BLaER1 treated with 17β-estradiol and CSF1 and Interleukin-3, amounts not matched to agents 10 nM and 100 nM (cell line): Measurements from ENCODE around the gene LRRC27.

Experiments used
- H3K27ac ChIP-seq, 11 experiments: shearing (Covaris generic); formaldehyde crosslinking; 2 replicates each; pipeline ENCODE4 v1.8.1; 2022
- H3K27me3 ChIP-seq, 11 experiments: shearing (Covaris generic); formaldehyde crosslinking; 2 replicates each; pipeline ENCODE4 v1.8.1; 2022
- H3K36me3 ChIP-seq, 11 experiments: shearing (Covaris generic); formaldehyde crosslinking; 2 replicates each; pipeline ENCODE4 v1.8.1; 2022
- H3K4me1 ChIP-seq, 10 experiments: shearing (Covaris generic); formaldehyde crosslinking; 2 replicates each; pipeline ENCODE4 v1.8.1; 2022
- H3K4me2 ChIP-seq, 11 experiments: shearing (Covaris generic); formaldehyde crosslinking; 2 replicates each; pipeline ENCODE4 v1.8.1; 2022
- H3K4me3 ChIP-seq, 10 experiments: shearing (Covaris generic); formaldehyde crosslinking; 2 replicates each; pipeline ENCODE4 v1.8.1; 2022
- H3K9ac ChIP-seq, 11 experiments: shearing (Covaris generic); formaldehyde crosslinking; 2 replicates each; pipeline ENCODE4 v1.8.1; 2022
- H3K9me3 ChIP-seq, 11 experiments: shearing (Covaris generic); formaldehyde crosslinking; replicated peaks in 1 of 11; 2 replicates each; pipeline ENCODE4 v1.8.1; 2022
- H4K20me1 ChIP-seq, 11 experiments: shearing (Covaris generic); formaldehyde crosslinking; 2 replicates each; pipeline ENCODE4 v1.8.1; 2022
- Cebpa-rat ChIP-seq, 11 experiments: shearing (Covaris generic); IDR thresholded peaks; 2 replicates each; pipeline ENCODE4 v1.8.1; 2022

Gene LRRC27

GRCh38 chr10:132319853-132320653 is 11.9 kb upstream of the LRRC27 start:
- peak in 2 of 11 experiments; percentile 19 to 53; a peak in 1 of 22 replicates for TF ChIP-seq Cebpa-rat (IDR thresholded peaks at IDR 0.05)
- Histone ChIP-seq H3K27ac (peak overlapping the region in 9 of 11 experiments; percentile 24 to 88 (median 68); a peak in 17 of 22 replicates), H3K9ac (peak overlapping the region in 7 of 11 experiments; percentile 13 to 72 (median 37); a peak in 11 of 22 replicates), H3K9me3 (no peaks in the 10 kb centered on the region; a peak in 1 of 22 replicates), H3K36me3 (peaks cover 12 to 21% (median 17%) of the 10 kb centered on the region in 11 experiments; a peak in 21 of 22 replicates), H3K4me3 (0 out of 20 replicates have a peak overlapping the region, but pooled peaks of 1 of the 10 experiments have one; percentile 32), H4K20me1 (peaks cover 0 to 20% (median 0%) of the 10 kb centered on the region in 11 experiments; a peak in 6 of 22 replicates), H3K4me2 (peak overlapping the region in 10 of 11 experiments; percentile 0 to 85 (median 56); a peak in 16 of 22 replicates), H3K27me3 (no peaks in the 10 kb centered on the region), H3K4me1 (peaks cover 0 to 53% (median 32%) of the 10 kb centered on the region in 10 experiments; a peak in 17 of 20 replicates)

- H3K4me1 ChIP-seq = peaks cover 0 to 53% (median 32%) of the 10 kb centered on the region in 10 experiments; a peak in 17 of 20 replicates
- peaks cover 0 to 21% (median 0%) of the 10 kb centered on the region in 11 experiments; a peak in 6 of 22 replicates for H4K20me1 ChIP-seq
- H3K9ac ChIP-seq = peak overlapping the region in 7 of 11 experiments; percentile 13 to 72 (median 37); a peak in 11 of 22 replicates
- peaks cover 0 to 4% (median 0%) of the 10 kb centered on the region in 11 experiments; a peak in 4 of 22 replicates for H3K9me3 ChIP-seq
- 0 out of 20 replicates have a peak overlapping the region, but pooled peaks of 1 of the 10 experiments have one; percentile 32 for H3K4me3 ChIP-seq
- peak overlapping the region in 9 of 11 experiments; percentile 24 to 88 (median 68); a peak in 17 of 22 replicates for H3K27ac ChIP-seq
- peak overlapping the region in 10 of 11 experiments; percentile 0 to 85 (median 56); a peak in 16 of 22 replicates for H3K4me2 ChIP-seq
- no peak for TF ChIP-seq Cebpa-rat (IDR thresholded peaks at IDR 0.05)
- H3K36me3 ChIP-seq = peaks cover 17 to 29% (median 21%) of the 10 kb centered on the region in 11 experiments
- H3K27me3 ChIP-seq = no peaks in the 10 kb centered on the region
Measured at GRCh38 chr10:132320654-132321469, 11.1 kb upstream of the LRRC27 start.

- Histone ChIP-seq H3K27me3 (no peaks in the 10 kb centered on the region), H3K36me3 (peaks cover 22 to 38% (median 30%) of the 10 kb centered on the region in 11 experiments), H4K20me1 (peaks cover 0 to 30% (median 8%) of the 10 kb centered on the region in 11 experiments; a peak in 8 of 22 replicates), H3K4me3 (no peak overlapping the region), H3K27ac (peak overlapping the region in 1 of 11 experiments; percentile 88; a peak in 1 of 22 replicates), H3K4me1 (peaks cover 0 to 60% (median 33%) of the 10 kb centered on the region in 10 experiments; a peak in 17 of 20 replicates), H3K9ac (no peak overlapping the region), H3K4me2 (no peak overlapping the region; a peak in 1 of 22 replicates), H3K9me3 (peaks cover 0 to 11% (median 0%) of the 10 kb centered on the region in 11 experiments; a peak in 10 of 22 replicates)
- no peak for TF ChIP-seq Cebpa-rat (IDR thresholded peaks at IDR 0.05)
Measured at GRCh38 chr10:132321726-132322125, 10.3 kb upstream of the LRRC27 start.

GRCh38 chr10:132322586-132323048 is 9.4 kb upstream of the LRRC27 start:
- TF ChIP-seq Cebpa-rat (IDR thresholded peaks at IDR 0.05) = no peak
- peak overlapping the region in 4 of 11 experiments; percentile 15 to 41 (median 20); a peak in 8 of 22 replicates for H3K4me2 ChIP-seq
- no peak overlapping the region for H3K9ac ChIP-seq
- peaks cover 29 to 47% (median 39%) of the 10 kb centered on the region in 11 experiments for H3K36me3 ChIP-seq
- no peaks in the 10 kb centered on the region for H3K27me3 ChIP-seq
- H3K27ac ChIP-seq = peak overlapping the region in 2 of 11 experiments; percentile 30 to 88; a peak in 1 of 22 replicates
- H3K9me3 ChIP-seq = peaks cover 0 to 18% (median 4%) of the 10 kb centered on the region in 11 experiments; a peak in 12 of 22 replicates
- H4K20me1 ChIP-seq = peaks cover 0 to 39% (median 17%) of the 10 kb centered on the region in 11 experiments; a peak in 13 of 22 replicates
- no peak overlapping the region for H3K4me3 ChIP-seq
- peaks cover 0 to 61% (median 33%) of the 10 kb centered on the region in 10 experiments; a peak in 17 of 20 replicates for H3K4me1 ChIP-seq

GRCh38 chr10:132324186-132324585 is 7.8 kb upstream of the LRRC27 start:
- H3K36me3 ChIP-seq = peaks cover 36 to 61% (median 51%) of the 10 kb centered on the region in 11 experiments
- H3K4me1 ChIP-seq = peaks cover 10 to 69% (median 44%) of the 10 kb centered on the region in 10 experiments
- no peak overlapping the region for H3K27ac ChIP-seq
- peaks cover 0 to 22% (median 4%) of the 10 kb centered on the region in 11 experiments; a peak in 12 of 22 replicates for H3K9me3 ChIP-seq
- peak overlapping the region in 1 of 11 experiments; percentile 21; a peak in 1 of 22 replicates for H3K4me2 ChIP-seq
- no peak overlapping the region for H3K4me3 ChIP-seq
- no peaks in the 10 kb centered on the region for H3K27me3 ChIP-seq
- no peak overlapping the region for H3K9ac ChIP-seq
- H4K20me1 ChIP-seq = peaks cover 9 to 55% (median 32%) of the 10 kb centered on the region in 11 experiments; a peak in 17 of 22 replicates
- TF ChIP-seq Cebpa-rat (IDR thresholded peaks at IDR 0.05) = no peak

- no peaks in the 10 kb centered on the region for H3K27me3 ChIP-seq
- H4K20me1 ChIP-seq = peaks cover 22 to 64% (median 42%) of the 10 kb centered on the region in 11 experiments; a peak in 17 of 22 replicates
- no peak overlapping the region for H3K4me3 ChIP-seq
- H3K4me1 ChIP-seq = peaks cover 28 to 55% (median 39%) of the 10 kb centered on the region in 10 experiments
- no peak overlapping the region for H3K27ac ChIP-seq
- no peak overlapping the region for H3K4me2 ChIP-seq
- peaks cover 36 to 61% (median 51%) of the 10 kb centered on the region in 11 experiments for H3K36me3 ChIP-seq
- H3K9me3 ChIP-seq = peaks cover 0 to 22% (median 4%) of the 10 kb centered on the region in 11 experiments; a peak in 12 of 22 replicates
- H3K9ac ChIP-seq = no peak overlapping the region
- no peak for TF ChIP-seq Cebpa-rat (IDR thresholded peaks at IDR 0.05)
Measured at GRCh38 chr10:132326344-132326889, 5.6 kb upstream of the LRRC27 start.

GRCh38 chr10:132326925-132327324 is 5.1 kb upstream of the LRRC27 start:
- TF ChIP-seq Cebpa-rat (IDR thresholded peaks at IDR 0.05) = no peak
- peaks cover 28 to 55% (median 38%) of the 10 kb centered on the region in 10 experiments for H3K4me1 ChIP-seq
- H4K20me1 ChIP-seq = peaks cover 22 to 64% (median 42%) of the 10 kb centered on the region in 11 experiments; a peak in 17 of 22 replicates
- H3K9me3 ChIP-seq = peaks cover 0 to 22% (median 4%) of the 10 kb centered on the region in 11 experiments; a peak in 12 of 22 replicates
- no peaks in the 10 kb centered on the region for H3K27me3 ChIP-seq
- H3K4me3 ChIP-seq = no peak overlapping the region
- H3K9ac ChIP-seq = no peak overlapping the region
- no peak overlapping the region for H3K4me2 ChIP-seq
- H3K36me3 ChIP-seq = peaks cover 36 to 61% (median 51%) of the 10 kb centered on the region in 11 experiments
- H3K27ac ChIP-seq = no peak overlapping the region
